AG04449 (cell line): ENCODE results near the gene RCBTB2.
A peak's percentile ranks its signal among the peaks of the same experiment; 100 is the strongest.

ENCODE experiments used
- CTCF ChIA-PET: fragments of 350-600 bp; formaldehyde crosslinking; extraction: SDS; loops from one replicate; lab custom pipeline; 2021; ENCODE audit warnings: antibody characterized with exemption; lab: Yijun Ruan, JAX
- POLR2A ChIA-PET: fragments of 400-600, 350-600 bp; formaldehyde crosslinking; extraction: SDS; loops from one replicate; lab custom pipeline; 2020; ENCODE audit warnings: antibody characterized with exemption, inconsistent platforms; lab: Yijun Ruan, JAX
- DNase-seq: peaks from one replicate; pipeline ENCODE4 v3.0.0-alpha.2; 2010; ENCODE audit warnings: low read depth, low spot score
- H3K4me3 ChIP-seq: 2 replicates; pipeline ENCODE4 v1.5.1; 2011; ENCODE audit warnings: low read depth, mild to moderate bottlenecking, control low read depth, low read length
- TF ChIP-seq, protein P1 (sequence below): IDR thresholded peaks from one replicate; pipeline ENCODE4 v1.5.1; 2011; ENCODE audit warnings: mild to moderate bottlenecking, moderate library complexity, low read length, control low read depth, inconsistent platforms; ENCODE audit not compliant: insufficient read depth; ENCODE audit errors: missing control alignments

Gene RCBTB2

DNA sequence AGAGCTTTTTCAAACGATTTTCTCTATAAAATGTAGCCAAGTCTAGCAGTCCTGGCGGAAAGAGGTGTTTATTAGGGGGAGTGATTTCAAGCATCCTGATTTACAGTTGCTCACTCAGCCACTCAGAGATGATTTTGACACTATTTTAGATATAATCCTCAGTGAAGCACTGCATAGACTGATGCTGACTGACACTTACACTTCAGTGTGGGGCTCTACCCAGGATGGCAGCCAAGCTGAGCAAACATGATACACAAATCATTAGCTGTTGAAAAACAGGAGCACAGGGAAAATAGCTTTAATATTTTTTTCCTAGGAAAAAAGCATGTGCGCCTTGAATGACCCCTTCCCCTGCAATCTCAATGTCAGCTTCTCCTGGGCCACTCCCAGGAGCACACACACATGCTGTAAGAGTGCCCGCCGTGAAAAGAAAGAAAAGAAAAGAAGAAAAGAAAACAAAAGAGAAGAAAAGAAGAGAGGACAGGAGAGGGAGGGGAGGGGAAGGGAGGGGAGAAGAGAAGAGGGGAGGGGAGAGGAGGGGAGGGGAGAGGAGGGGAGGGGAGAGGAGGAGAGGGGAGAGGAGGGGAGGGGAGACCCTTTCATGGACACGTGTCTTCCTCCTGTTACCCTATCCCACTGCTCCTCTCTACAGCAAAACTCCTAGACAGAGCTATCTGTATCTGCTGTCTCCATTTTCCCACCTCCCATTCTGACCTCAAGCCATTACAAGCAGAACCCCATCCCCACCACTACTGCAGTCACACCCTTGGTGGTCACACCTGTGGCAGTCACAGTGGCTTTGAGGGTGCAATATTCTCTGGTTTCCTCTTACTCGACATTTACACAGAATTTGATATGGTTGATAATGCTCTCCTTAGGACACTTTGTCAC, 36.4 kb downstream of the RCBTB2 start:
- ChIA-PET CTCF (no interaction called here), POLR2A (no interaction called here)
- TF ChIP-seq, protein P1, sequence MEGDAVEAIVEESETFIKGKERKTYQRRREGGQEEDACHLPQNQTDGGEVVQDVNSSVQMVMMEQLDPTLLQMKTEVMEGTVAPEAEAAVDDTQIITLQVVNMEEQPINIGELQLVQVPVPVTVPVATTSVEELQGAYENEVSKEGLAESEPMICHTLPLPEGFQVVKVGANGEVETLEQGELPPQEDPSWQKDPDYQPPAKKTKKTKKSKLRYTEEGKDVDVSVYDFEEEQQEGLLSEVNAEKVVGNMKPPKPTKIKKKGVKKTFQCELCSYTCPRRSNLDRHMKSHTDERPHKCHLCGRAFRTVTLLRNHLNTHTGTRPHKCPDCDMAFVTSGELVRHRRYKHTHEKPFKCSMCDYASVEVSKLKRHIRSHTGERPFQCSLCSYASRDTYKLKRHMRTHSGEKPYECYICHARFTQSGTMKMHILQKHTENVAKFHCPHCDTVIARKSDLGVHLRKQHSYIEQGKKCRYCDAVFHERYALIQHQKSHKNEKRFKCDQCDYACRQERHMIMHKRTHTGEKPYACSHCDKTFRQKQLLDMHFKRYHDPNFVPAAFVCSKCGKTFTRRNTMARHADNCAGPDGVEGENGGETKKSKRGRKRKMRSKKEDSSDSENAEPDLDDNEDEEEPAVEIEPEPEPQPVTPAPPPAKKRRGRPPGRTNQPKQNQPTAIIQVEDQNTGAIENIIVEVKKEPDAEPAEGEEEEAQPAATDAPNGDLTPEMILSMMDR: no peak
- DNase-seq: no peak
- H3K4me3 ChIP-seq: no peak overlapping the region

DNA sequence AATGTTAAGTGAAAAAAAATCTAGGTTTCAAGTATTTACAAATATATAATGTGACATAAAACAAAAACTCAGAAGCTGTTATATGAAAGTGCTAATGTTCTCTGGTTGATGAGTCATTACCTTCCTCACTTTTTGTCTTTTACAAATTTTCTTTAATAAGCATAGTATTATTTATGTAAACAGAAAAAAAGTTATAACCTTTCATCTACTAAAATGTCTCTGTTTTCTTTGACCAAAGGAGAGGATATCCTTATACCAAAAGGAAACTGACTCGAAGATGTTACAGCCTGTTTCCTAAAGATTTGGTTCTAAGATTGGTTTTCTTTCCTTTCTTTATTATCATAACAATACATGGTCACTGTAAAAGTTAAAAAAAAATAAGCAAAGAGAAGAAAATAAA, 38.0 kb downstream of the RCBTB2 start:
- ChIA-PET POLR2A (no interaction called here), CTCF (no interaction called here)
- TF ChIP-seq, protein P1: no peak
- H3K4me3 ChIP-seq: no peak overlapping the region
- DNase-seq: no peak

DNA sequence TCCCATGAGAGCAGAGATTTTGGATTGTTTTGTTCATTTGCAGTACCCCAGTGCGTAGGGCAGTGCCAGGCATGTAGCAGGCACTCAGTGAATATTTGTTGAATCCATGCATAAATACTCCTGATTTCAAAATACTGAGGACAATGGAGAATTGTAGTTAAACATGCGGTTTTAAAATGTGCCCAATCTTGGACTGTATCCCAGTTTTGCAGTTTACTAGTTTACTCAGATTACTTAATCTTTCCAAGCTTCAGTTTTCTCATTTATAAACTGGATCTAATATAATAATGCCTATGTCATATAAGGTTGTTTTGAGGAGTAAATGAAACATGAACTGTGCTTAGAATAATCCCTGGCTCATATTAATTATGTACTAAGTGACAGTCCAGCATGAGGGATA, 39.0 kb downstream of the RCBTB2 start:
- CTCF ChIA-PET: no interaction called here
- DNase-seq: no peak

DNA sequence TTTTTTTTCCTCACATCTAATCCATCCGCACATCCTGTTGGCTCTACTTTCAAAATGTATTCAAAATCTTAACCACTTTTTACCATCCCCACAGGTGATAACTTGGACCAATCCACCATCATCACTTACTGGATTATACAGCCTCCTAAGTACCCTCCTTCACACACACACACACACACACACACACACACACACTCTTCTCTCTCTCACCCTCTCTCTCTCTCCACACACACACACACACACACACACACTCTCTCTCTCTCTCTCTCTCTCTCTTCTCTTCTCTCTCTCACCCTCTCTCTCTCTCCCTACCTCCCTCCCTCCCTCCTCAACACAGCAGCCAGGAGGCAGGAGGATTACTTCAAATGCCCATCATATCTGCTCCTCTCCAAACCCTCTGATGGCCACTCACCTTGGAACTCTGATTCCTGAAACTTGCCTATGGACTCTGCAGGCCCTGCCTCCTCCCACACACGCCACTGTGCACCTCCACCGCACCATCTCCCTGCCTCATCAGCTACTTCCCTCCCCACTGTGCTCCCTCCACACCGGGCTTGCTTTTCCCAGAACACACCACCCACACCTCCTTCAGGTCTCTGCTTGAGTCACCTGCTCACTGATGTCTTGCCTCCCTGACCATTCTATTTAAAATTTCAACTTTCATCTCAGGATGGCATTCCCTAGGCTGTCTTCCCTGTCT, 39.7 kb downstream of the RCBTB2 start:
- POLR2A ChIA-PET: no interaction called here
- TF ChIP-seq, protein P1: no peak
- H3K4me3 ChIP-seq: no peak overlapping the region
- DNase-seq: no peak
- CTCF ChIA-PET: no interaction called here

More for the DNA sequence above, 39.0 kb downstream of the RCBTB2 start:
- TF ChIP-seq, protein P1: no peak
- H3K4me3 ChIP-seq: no peak overlapping the region
- POLR2A ChIA-PET: no interaction called here

DNA sequence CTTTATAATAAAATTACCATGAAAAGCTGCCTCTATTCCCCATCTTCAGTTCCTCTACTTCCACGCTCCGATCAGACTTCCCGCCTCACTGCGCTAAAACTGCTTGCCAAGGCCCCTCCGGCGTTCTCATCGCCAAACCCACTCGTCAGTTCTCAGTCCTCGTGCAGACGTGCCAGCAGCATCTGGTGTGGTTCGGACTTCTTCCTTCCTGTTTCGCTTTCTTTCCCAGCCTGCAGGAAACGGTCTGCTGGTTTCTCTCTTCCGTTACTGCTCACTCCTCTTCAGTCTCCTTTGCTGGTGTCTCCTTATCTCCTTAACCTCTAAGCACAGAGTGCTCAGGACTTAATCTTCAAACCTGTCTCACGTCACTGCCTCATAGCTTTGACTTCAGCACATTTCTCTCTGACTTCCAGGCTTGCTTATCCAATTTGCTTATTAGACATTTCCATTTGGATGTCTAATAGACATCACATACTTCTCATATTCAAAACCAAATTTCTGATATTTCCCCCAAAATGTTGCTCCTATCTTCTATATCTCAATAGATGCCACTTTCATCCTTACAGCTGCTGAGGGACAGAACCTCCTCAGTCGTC, 40.3 kb downstream of the RCBTB2 start:
- no peak for DNase-seq
- POLR2A ChIA-PET: no interaction called here
- CTCF ChIA-PET: no interaction called here
- H3K4me3 ChIP-seq: peak overlapping the region; percentile 37
- TF ChIP-seq, protein P1: no peak

DNA sequence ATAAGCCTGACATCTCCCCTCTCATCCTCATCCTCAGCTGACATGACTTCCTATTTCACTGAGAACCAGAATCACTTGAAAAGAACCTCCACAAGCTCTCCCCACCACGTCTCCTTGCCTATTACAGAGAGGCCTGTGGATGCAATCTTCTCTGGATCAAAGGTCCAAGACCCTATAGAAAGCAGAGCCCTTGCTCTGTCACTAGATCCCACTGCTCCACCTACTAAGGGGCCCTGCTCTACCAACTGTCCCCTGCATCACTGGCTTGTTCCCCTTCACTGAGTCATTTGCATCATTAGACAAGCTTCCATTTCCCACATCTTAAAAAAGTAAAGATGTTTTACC, 40.8 kb downstream of the RCBTB2 start:
- TF ChIP-seq, protein P1: no peak
- CTCF ChIA-PET: no interaction called here
- no peak for DNase-seq
- POLR2A ChIA-PET: no interaction called here
- H3K4me3 ChIP-seq: no peak overlapping the region; the same call in 1 of the 2 replicates
